ENCODE measurements around the gene DUSP11.
A peak's percentile ranks its signal among the peaks of the same experiment; 100 is the strongest.
"Not testable (repeated sequence)": the region's sequence is repeated elsewhere in the genome, so short reads cannot be mapped to it uniquely, and the experiment has no call there.

DUSP11 gene

GRCh38 chr2:73780237-73780582 is 307 bp upstream of the DUSP11 start:
- Histone ChIP-seq H3F3A (ENCODE audit: insufficient read depth) (no peaks in the 10 kb centered on the region), H3K27me3 (ENCODE audit: low read length) (no peaks in the 10 kb centered on the region), H3K9ac (ENCODE audit: low read length) (peak overlapping the region; percentile 84), H3K79me2 (ENCODE audit: insufficient read depth, low read length) (peaks cover 19% of the 10 kb centered on the region), H3K27ac (ENCODE audit: low read depth, low read length) (no peak overlapping the region), H3K4me3 (ENCODE audit: insufficient read depth, low read length, poor library complexity, severe bottlenecking) (peak overlapping the region; percentile 19), H3K9me2 (replicated peaks; ENCODE audit: insufficient read depth, low read length) (no peaks in the 10 kb centered on the region), H4K20me1 (ENCODE audit: low read depth, low read length) (no peaks in the 10 kb centered on the region), H3K4me2 (ENCODE audit: low read depth, low read length, poor library complexity, severe bottlenecking) (peak overlapping the region; percentile 62), H3K36me3 (ENCODE audit: low read length) (peaks cover 14% of the 10 kb centered on the region), H3K9me3 (ENCODE audit: insufficient read depth, low read length) (no peaks in the 10 kb centered on the region), H2AFZ (ENCODE audit: low read depth, low read length, severe bottlenecking) (peak overlapping the region; percentile 95)
- TF ChIP-seq CTCF (IDR thresholded peaks at IDR 0.05; ENCODE audit: insufficient read depth, low read length, poor library complexity, severe bottlenecking) (no peak), EZH2phosphoT487 (conservative IDR thresholded peaks at IDR 0.05; ENCODE audit: low read length) (no peak)

DNA sequence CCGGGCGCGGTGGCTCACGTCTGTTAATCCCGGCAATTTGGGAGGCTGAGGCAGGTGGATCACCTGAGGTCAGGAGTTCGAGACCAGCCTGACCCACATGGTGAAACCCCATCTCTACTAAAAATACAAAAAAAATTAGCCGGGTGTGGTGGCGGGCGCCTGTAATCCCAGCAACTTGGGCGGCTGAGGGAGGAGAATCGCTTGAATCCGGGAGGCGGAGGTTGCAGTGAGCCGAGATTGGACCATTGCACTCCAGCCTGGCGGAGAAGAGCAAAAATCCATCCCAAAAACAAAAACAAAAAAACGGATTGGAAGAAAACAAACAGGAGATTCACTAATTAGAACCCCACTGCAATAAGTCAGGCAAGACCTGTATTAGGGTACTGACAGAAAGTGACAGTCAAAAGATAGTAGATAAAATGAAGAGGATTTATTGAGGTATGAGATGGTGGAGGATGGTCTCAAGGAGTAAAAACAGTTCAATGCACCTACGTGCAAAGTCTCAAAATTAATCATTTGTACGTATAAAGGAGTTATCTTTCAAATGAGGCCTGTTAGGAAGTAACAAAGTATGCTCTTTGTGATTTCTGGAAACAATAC is 936 bp downstream of the DUSP11 start:
- Histone ChIP-seq H2AFZ (ENCODE audit: low read depth, low read length, severe bottlenecking) (peak overlapping the region; percentile 95), H3K27ac (ENCODE audit: low read depth, low read length) (peak overlapping the region; percentile 54; the same call in 1 of the 2 replicates)
- not testable (repeated sequence) for H3K9me3 ChIP-seq (ENCODE audit: insufficient read depth, low read length)

GRCh38 chr2:73776869-73777519 is 2.9 kb downstream of the DUSP11 start:
- Histone ChIP-seq H2AFZ (ENCODE audit: low read depth, low read length, severe bottlenecking) (no peak overlapping the region), H4K20me1 (ENCODE audit: low read depth, low read length) (no peaks in the 10 kb centered on the region), H3F3A (ENCODE audit: insufficient read depth) (peaks cover 7% of the 10 kb centered on the region; the same call in 1 of the 2 replicates), H3K4me3 (ENCODE audit: insufficient read depth, low read length, poor library complexity, severe bottlenecking) (no peak overlapping the region), H3K4me2 (ENCODE audit: low read depth, low read length, poor library complexity, severe bottlenecking) (no peak overlapping the region), H3K27ac (ENCODE audit: low read depth, low read length) (no peak overlapping the region), H3K9ac (ENCODE audit: low read length) (no peak overlapping the region), H3K36me3 (ENCODE audit: low read length) (peaks cover 40% of the 10 kb centered on the region), H3K27me3 (ENCODE audit: low read length) (no peaks in the 10 kb centered on the region), H3K79me2 (ENCODE audit: insufficient read depth, low read length) (peaks cover 26% of the 10 kb centered on the region), H3K9me3 (ENCODE audit: insufficient read depth, low read length) (no peaks in the 10 kb centered on the region), H3K9me2 (replicated peaks; ENCODE audit: insufficient read depth, low read length) (no peaks in the 10 kb centered on the region)
- TF ChIP-seq EZH2phosphoT487 (conservative IDR thresholded peaks at IDR 0.05; ENCODE audit: low read length): no peak
- no peak for TF ChIP-seq CTCF (IDR thresholded peaks at IDR 0.05; ENCODE audit: insufficient read depth, low read length, poor library complexity, severe bottlenecking)

More for the DNA sequence above, 936 bp downstream of the DUSP11 start:
- H3K79me2 ChIP-seq (ENCODE audit: insufficient read depth, low read length): peaks cover 23% of the 10 kb centered on the region
- H3F3A ChIP-seq (ENCODE audit: insufficient read depth); H4K20me1 ChIP-seq (ENCODE audit: low read depth, low read length); H3K27me3 ChIP-seq (ENCODE audit: low read length); H3K9me2 ChIP-seq (replicated peaks; ENCODE audit: insufficient read depth, low read length): not testable (repeated sequence)
- H3K4me3 ChIP-seq (ENCODE audit: insufficient read depth, low read length, poor library complexity, severe bottlenecking): peak overlapping the region; percentile 88
- peak overlapping the region; percentile 62 for H3K4me2 ChIP-seq (ENCODE audit: low read depth, low read length, poor library complexity, severe bottlenecking)
- peaks cover 25% of the 10 kb centered on the region for H3K36me3 ChIP-seq (ENCODE audit: low read length)
- peak overlapping the region; percentile 84 for H3K9ac ChIP-seq (ENCODE audit: low read length)

- H3K9me3 ChIP-seq (ENCODE audit: insufficient read depth, low read length): no peaks in the 10 kb centered on the region
- H3K36me3 ChIP-seq (ENCODE audit: low read length): peaks cover 40% of the 10 kb centered on the region
- no peaks in the 10 kb centered on the region for H3K27me3 ChIP-seq (ENCODE audit: low read length)
- peaks cover 7% of the 10 kb centered on the region; the same call in 1 of the 2 replicates for H3F3A ChIP-seq (ENCODE audit: insufficient read depth)
- H3K9me2 ChIP-seq (replicated peaks; ENCODE audit: insufficient read depth, low read length): no peaks in the 10 kb centered on the region
- H3K9ac ChIP-seq (ENCODE audit: low read length): no peak overlapping the region
- peaks cover 27% of the 10 kb centered on the region for H3K79me2 ChIP-seq (ENCODE audit: insufficient read depth, low read length)
- H3K4me2 ChIP-seq (ENCODE audit: low read depth, low read length, poor library complexity, severe bottlenecking): no peak overlapping the region
- H4K20me1 ChIP-seq (ENCODE audit: low read depth, low read length): no peaks in the 10 kb centered on the region
- no peak overlapping the region for H3K4me3 ChIP-seq (ENCODE audit: insufficient read depth, low read length, poor library complexity, severe bottlenecking)
- no peak overlapping the region for H2AFZ ChIP-seq (ENCODE audit: low read depth, low read length, severe bottlenecking)
- H3K27ac ChIP-seq (ENCODE audit: low read depth, low read length): no peak overlapping the region
- TF ChIP-seq CTCF (IDR thresholded peaks at IDR 0.05; ENCODE audit: insufficient read depth, low read length, poor library complexity, severe bottlenecking): no peak
- TF ChIP-seq EZH2phosphoT487 (conservative IDR thresholded peaks at IDR 0.05; ENCODE audit: low read length): no peak
Measured at GRCh38 chr2:73776381-73776780, 3.5 kb downstream of the DUSP11 start.
